GM21619 (cell line): ENCODE results near the gene NOTCH1.

Experiments used
- ATAC-seq: cut with Tn5 transposase; IDR thresholded peaks from one replicate; pipeline ENCODE4 v1.9.1; 2021; ENCODE audit not compliant: unreplicated experiment

The NOTCH1 gene

GRCh38 chr9:136504512-136505348 lies 41.1 kb downstream of the NOTCH1 start:
- no peak for ATAC-seq

DNA sequence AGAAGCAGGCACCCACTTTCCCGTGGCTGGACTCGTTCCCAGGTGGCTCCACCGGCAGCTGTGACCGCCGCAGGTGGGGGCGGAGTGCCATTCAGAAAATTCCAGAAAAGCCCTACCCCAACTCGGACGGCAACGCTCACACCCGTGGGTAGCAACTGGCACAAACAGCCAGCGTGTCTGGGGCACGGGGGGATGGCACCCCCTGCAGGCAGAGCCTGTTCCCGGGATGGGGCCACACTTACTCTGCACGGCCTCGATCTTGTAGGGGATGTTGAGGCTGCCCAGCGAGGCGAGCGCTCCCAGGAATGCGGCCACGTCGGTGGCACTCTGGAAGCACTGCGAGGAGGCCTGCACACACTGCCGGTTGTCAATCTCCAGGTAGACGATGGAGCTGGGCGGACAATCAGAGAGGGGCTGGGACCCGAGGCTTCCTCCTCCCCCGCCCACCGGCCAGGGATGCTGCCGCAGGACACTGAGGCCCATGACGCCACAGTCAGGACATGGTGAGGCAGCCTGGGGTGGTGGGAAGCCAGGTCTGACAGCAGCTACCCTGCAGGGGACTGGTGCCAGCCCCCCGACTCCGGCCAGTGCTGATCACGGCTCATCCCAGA lies 42.8 kb downstream of the NOTCH1 start:
- no peak for ATAC-seq

DNA sequence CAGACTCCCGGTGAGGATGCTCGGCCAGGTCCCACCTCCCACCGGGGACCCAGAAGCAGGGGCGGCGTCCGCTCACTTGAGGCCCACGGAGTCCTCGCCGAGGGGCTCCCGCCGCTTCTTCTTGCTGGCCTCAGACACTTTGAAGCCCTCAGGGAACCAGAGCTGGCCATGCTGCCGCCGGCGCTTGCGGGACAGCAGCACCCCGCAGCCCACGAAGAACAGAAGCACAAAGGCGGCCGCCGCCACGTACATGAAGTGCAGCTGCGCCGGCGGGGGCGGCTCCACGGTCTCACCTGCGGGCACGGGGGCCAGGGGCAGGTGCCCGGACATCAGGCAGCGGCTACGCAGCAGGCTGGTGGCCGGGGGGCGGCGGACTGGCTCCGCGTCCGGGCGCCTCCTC lies 43.7 kb downstream of the NOTCH1 start:
- ATAC-seq, result no peak

GRCh38 chr9:136501686-136502085 lies 44.2 kb downstream of the NOTCH1 start:
- ATAC-seq, result no peak

DNA sequence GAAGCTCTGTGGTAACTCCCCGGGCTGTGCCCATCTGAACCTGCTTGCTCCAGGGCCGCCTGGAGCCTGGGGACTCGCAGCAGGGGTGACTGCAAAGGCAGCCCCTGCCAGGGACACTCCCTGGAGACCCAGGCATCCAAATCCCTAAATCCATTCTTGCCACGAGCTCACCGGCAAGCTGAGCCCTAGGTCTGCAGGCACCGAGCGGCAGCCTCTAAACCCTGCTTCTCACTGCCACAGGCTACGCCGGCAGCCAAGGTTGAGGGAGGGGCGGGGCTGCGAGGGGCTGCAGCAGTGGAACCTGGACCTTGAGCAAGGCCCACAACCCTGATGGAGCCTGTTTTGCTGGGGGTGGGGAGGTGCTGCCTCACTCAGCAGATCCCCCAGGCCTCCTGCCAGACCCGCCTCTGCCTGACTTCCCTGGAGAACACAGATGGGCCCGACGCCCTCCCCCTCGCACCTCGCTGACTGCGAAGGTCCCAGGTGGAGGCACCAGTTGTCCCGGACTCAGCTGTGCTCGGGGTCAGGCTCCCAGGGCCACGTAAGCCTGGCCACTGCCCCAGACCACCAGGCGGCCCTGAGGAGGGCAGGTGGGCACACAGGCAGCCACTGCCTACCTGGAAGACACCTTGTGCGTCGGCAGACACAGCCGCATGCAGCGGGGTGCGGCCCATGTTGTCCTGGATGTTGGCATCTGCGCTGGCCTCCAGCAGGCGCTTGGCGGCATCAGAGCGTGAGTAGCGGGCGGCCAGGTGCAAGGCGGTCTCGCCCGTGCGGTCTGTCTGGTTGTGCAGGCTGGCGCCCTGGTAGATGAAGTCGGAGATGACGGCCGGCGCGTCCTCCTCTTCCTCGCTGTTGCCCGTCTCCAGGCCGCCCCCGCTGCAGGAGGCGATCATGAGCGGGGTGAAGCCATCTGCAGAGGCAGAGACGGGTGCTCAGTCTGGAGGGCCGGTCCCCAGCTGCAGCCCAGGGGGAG lies 45.6 kb downstream of the NOTCH1 start:
- no peak for ATAC-seq

DNA sequence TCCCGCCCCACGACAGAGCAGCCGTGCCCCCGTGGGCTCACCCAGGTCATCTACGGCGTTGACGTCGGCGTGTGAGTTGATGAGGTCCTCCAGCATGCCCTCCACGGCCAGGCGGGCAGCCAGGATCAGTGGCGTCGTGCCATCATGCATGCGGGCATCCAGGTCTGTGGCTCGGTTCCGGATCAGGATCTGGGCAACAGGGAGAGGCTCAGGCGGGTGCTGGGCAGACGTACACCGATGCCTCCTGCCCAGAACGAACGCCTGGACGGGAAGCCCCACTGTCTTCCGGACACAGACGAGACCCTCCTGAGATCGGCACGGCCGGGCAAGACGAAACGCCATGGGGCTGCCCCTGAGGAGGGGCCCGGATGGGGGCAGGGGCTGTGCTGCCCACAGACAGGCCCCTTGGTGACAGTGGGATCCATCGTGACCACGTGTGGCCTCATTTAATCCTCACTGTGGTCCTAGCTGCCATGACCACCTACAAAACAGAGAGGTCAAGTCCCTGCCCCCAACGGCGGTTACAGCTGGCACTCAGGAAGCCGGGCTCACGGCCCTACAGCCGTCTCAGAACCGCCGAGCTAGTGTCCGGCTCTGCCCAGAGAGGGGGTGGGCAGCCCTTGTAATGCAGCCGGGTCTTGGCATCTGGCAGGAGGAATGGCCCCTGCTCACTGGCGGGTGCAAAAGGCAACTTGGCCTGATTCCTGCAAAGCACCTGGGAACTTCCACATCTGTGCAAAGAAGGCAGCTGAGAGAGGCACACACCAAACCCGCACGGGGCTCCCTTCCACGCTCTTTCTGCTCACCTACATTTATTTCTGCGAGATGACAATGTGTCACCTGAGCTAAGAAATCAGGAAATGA lies 46.5 kb downstream of the NOTCH1 start:
- ATAC-seq, result no peak

DNA sequence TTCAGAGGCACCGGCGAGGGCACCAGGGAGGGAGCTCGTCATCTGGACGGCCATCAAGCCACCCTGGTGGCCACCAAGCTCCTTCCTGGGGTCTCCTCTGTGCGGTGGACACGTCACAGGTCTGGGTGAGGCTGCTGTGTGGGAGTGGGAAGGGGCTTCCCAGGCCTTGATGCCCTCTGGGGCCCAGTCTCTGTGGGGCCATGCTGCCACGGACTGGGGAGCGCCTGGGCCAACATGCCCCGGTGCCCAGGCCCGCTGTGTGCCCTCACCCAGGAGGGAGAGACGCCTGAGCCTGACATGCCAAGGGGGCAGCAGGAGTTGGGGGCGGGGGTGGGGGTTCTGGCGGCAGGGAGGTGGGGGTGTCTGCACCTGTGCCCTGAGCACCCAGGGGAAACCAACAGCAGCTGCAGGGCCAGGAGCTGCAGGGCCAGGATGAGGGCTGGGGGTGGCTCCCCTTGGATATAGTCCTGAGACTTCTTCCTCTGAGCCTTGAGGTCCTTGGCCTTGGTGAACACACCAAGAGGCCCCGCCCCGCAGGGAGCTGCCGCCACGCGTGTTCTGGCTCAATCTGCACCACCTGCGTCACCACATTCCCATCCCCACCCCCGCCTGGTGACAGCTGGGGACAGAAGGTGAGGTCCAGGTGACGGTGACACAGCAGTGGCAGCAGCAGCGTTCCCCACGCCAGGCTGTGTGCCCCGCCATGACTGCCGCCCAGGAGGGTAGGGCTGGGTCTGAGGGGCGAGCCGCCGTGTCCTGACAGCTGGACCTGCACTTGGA lies 47.7 kb downstream of the NOTCH1 start:
- no peak for ATAC-seq

DNA sequence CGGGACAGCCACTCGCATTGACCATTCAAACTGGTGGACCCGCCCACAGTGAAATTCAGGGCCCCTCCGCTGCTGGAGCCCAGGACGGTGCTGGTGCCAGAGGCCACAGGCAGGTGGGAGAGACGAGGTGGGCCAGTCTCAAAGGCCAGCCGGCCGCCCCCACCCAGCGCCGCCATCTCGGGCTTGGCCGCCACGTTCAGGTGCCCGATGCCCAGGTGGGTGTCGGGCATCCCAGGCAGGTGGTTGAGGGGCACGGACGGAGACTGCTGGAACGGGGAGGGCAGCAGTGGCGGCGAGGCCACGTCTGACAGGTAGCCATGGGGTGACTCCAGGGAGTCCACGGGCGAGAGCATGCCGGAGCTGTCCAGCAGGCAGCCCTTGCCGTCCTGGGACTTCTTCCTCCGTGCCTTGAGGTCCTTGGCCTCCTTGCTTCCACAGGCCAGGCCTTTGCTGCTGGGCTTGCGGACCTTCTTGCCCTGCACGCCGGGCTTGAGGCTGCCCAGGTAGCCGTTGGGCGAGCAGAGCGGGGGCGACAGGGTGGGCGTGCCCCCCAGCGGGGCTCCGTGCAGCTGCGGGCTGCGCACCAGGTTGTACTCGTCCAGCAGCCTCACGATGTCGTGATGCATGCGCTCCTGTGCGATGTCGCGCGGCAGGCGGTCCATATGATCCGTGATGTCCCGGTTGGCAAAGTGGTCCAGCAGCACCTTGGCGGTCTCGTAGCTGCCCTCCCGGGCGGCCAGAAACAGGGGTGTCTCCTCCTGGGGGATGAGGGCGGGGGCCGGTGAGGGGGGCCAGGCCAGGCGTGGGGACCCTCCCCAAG lies 48.8 kb downstream of the NOTCH1 start:
- no peak for ATAC-seq

DNA sequence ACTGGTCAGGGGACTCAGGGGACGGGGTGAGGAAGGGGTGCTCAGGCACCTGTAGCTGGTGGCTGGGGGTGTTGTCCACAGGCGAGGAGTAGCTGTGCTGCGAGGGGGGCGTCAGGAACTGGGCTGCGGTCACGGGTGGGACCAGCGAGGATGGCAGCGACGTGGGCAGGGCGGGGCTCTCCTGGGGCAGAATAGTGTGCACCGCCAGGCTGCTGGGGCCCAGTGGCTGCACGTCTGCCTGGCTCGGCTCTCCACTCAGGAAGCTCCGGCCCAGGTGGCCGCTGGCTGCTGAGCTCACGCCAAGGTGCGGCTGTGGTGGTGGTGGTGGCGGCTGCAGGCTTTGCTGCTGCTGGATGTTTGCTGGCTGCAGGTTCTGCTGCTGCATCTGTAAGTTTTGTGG lies 49.7 kb downstream of the NOTCH1 start:
- ATAC-seq, result no peak

- no peak for ATAC-seq
Observed at GRCh38 chr9:136495238-136495800, 50.5 kb downstream of the NOTCH1 start.

GRCh38 chr9:136494531-136495215 lies 51.2 kb downstream of the NOTCH1 start:
- no peak for ATAC-seq

GRCh38 chr9:136494012-136494411 lies 51.8 kb downstream of the NOTCH1 start:
- no peak for ATAC-seq

DNA sequence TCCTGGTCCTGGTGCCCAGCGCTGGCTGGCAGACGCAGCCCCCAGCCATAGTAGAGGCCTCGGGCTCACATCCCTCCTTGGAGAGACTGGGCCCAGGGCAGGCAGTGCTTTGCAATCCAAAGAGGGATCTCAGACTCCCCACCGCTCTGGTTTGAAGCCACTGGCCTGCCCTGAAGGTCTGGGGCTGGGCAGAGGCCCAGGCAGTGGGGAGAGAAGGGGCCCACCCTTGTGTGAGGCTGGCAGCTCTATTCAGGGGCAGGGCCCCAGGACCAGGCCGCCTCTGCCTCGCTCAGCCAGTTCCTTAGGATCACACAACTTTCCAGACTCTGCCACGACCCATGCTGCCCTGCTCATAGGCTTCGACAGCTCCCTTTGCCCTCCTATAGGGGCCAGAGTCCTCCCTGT lies 52.3 kb downstream of the NOTCH1 start:
- no peak for ATAC-seq

GRCh38 chr9:136492978-136493522 lies 52.8 kb downstream of the NOTCH1 start:
- no peak for ATAC-seq

- ATAC-seq, result no peak
Observed at GRCh38 chr9:136489731-136490130, 56.1 kb downstream of the NOTCH1 start.

DNA sequence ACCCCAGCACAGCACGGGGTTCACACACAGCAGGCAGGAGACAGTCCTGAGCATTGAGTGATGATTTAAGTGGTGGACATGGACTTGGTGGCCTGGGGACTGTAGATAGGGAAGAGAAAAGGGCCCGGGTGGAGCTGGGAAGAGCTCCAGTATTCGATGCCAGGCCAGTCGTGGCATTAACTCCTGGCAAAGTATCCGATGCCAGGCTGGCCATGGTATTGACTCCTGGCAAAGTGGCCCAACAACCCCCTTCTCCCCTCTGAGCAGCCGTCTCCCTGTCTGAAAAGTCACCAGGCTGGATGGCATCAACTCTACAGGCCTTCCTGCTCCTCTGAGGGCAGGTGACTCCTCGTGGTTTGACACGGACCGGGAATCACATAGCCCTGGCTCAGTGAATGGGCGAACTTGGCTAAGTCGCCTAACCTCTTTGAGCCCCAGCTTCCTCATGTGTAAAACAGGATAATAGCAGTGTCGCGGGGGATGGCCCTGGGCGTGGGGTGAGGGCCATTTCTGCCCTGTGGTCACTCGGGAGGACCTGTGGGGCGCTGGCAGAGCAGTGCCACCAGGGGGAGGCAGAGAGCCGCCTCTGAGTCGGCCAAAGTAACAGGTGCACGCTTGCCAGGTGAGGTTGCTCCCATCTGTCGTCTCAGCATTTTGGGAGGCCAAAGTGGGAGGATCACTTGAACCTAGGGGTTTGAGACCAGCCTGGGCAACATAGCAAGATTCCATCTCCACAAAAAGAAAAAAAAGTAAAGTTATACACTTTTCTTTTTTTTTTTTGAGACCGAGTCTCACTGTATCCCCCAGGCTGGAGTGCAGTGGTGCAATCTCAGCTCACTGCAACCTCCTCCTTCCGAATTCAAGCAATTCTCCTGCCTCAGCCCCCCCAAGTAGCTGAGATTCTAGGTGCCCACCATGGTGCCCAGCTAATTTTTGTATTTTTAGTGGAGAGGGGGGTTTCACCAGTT lies 57.3 kb downstream of the NOTCH1 start:
- ATAC-seq, result no peak

- ATAC-seq, result no peak
Observed at GRCh38 chr9:136487672-136488071, 58.2 kb downstream of the NOTCH1 start.
